ENCODE results near the gene MRGPRE.
"Not testable (repeated sequence)": the region's sequence is repeated elsewhere in the genome, so short reads cannot be mapped to it uniquely, and the experiment has no call there.

MRGPRE gene

GRCh38 chr11:3231851-3232744 is at the start of gene MRGPRE:
MRGPRE (minus strand) TSS chr11:3232417; CDS start chr11:3228799, 3,618 bp downstream.
- no peak for DNase-seq (ENCODE audit: extremely low read depth in 1 of 2, low read depth in 1 of 2)

- not testable (repeated sequence) for DNase-seq (ENCODE audit: extremely low read depth in 1 of 2, low read depth in 1 of 2)
Measured at GRCh38 chr11:3281146-3281545, 48.9 kb upstream of the MRGPRE start.

- DNase-seq (ENCODE audit: extremely low read depth in 1 of 2, low read depth in 1 of 2) = not testable (repeated sequence)
Measured at GRCh38 chr11:3280662-3281061, 48.4 kb upstream of the MRGPRE start.

- DNase-seq (ENCODE audit: extremely low read depth in 1 of 2, low read depth in 1 of 2) = not testable (repeated sequence)
Measured at GRCh38 chr11:3278922-3279321, 46.7 kb upstream of the MRGPRE start.

- DNase-seq (ENCODE audit: extremely low read depth in 1 of 2, low read depth in 1 of 2) = not testable (repeated sequence)
Measured at GRCh38 chr11:3273629-3274028, 41.4 kb upstream of the MRGPRE start.

- DNase-seq (ENCODE audit: extremely low read depth in 1 of 2, low read depth in 1 of 2) = not testable (repeated sequence)
Measured at GRCh38 chr11:3262548-3262947, 30.3 kb upstream of the MRGPRE start.

- not testable (repeated sequence) for DNase-seq (ENCODE audit: extremely low read depth in 1 of 2, low read depth in 1 of 2)
Measured at GRCh38 chr11:3261831-3262230, 29.6 kb upstream of the MRGPRE start.

- not testable (repeated sequence) for DNase-seq (ENCODE audit: extremely low read depth in 1 of 2, low read depth in 1 of 2)
Measured at GRCh38 chr11:3257509-3257908, 25.3 kb upstream of the MRGPRE start.

GRCh38 chr11:3255241-3255640 is 23.0 kb upstream of the MRGPRE start:
- DNase-seq (ENCODE audit: extremely low read depth in 1 of 2, low read depth in 1 of 2) = not testable (repeated sequence)

- DNase-seq (ENCODE audit: extremely low read depth in 1 of 2, low read depth in 1 of 2) = not testable (repeated sequence)
Measured at GRCh38 chr11:3254773-3255172, 22.6 kb upstream of the MRGPRE start.

GRCh38 chr11:3245071-3245470 is 12.9 kb upstream of the MRGPRE start:
- no peak for DNase-seq (ENCODE audit: extremely low read depth in 1 of 2, low read depth in 1 of 2)

- DNase-seq (ENCODE audit: extremely low read depth in 1 of 2, low read depth in 1 of 2) = no peak
Measured at GRCh38 chr11:3243880-3244279, 11.7 kb upstream of the MRGPRE start.

GRCh38 chr11:3237119-3237518 is 4.9 kb upstream of the MRGPRE start:
- no peak for DNase-seq (ENCODE audit: extremely low read depth in 1 of 2, low read depth in 1 of 2)

GRCh38 chr11:3234846-3235245 is 2.6 kb upstream of the MRGPRE start:
- DNase-seq (ENCODE audit: extremely low read depth in 1 of 2, low read depth in 1 of 2) = no peak

- no peak for DNase-seq (ENCODE audit: extremely low read depth in 1 of 2, low read depth in 1 of 2)
Measured at GRCh38 chr11:3232956-3233355, 739 bp upstream of the MRGPRE start.

- no peak for DNase-seq (ENCODE audit: extremely low read depth in 1 of 2, low read depth in 1 of 2)
Measured at GRCh38 chr11:3231550-3231850, 717 bp downstream of the MRGPRE start.

- DNase-seq (ENCODE audit: extremely low read depth in 1 of 2, low read depth in 1 of 2) = no peak
Measured at GRCh38 chr11:3230636-3231549, 1.3 kb downstream of the MRGPRE start.

GRCh38 chr11:3229673-3230630 is 2.3 kb downstream of the MRGPRE start:
- DNase-seq (ENCODE audit: extremely low read depth in 1 of 2, low read depth in 1 of 2) = no peak

GRCh38 chr11:3228445-3228829 is 3.8 kb downstream of the MRGPRE start:
- DNase-seq (ENCODE audit: extremely low read depth in 1 of 2, low read depth in 1 of 2) = no peak

- no peak for DNase-seq (ENCODE audit: extremely low read depth in 1 of 2, low read depth in 1 of 2)
Measured at GRCh38 chr11:3227568-3228444, 4.4 kb downstream of the MRGPRE start.

All from activated CD8-positive, alpha-beta memory T cell treated with anti-CD3 and anti-CD28 coated beads for 1 hour (primary cell).